Measurements from ENCODE around the gene PRDM16. TPM values are rescaled to one million over a fixed set of nuclear protein-coding genes. Genes with fewer than 3 reads are reported as not detected.

Gene PRDM16
- total and polyA plus RNA-seq, 2 of the 13 experiments (the other 11 are each of a cell fraction or from before 2014, with no cell fraction given), result 0.15 to 0.81 TPM

- TF ChIP-seq, protein P1, sequence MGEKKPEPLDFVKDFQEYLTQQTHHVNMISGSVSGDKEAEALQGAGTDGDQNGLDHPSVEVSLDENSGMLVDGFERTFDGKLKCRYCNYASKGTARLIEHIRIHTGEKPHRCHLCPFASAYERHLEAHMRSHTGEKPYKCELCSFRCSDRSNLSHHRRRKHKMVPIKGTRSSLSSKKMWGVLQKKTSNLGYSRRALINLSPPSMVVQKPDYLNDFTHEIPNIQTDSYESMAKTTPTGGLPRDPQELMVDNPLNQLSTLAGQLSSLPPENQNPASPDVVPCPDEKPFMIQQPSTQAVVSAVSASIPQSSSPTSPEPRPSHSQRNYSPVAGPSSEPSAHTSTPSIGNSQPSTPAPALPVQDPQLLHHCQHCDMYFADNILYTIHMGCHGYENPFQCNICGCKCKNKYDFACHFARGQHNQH (CRISPR knock-in tag; IDR thresholded peaks at IDR 0.05), result no peak
- peak; percentile 32; the same call in 1 of the 2 replicates for TF ChIP-seq HNF4G (IDR thresholded peaks at IDR 0.05; ENCODE audit: borderline replicate concordance, low read depth, low read length)
- TF ChIP-seq HNF4G (CRISPR knock-in tag; IDR thresholded peaks at IDR 0.05; ENCODE audit: borderline replicate concordance, low read depth), result no peak
- TF ChIP-seq HNF4A (CRISPR knock-in tag; IDR thresholded peaks at IDR 0.05), result 0 out of 2 replicates have a peak, but pooled peaks have one; percentile 15
- TF ChIP-seq MTERF4 (CRISPR knock-in tag; IDR thresholded peaks at IDR 0.05), result no peak
- TF ChIP-seq ZNF367 (CRISPR knock-in tag; IDR thresholded peaks at IDR 0.05; ENCODE audit: borderline replicate concordance), result no peak
- no peak for TF ChIP-seq ZNF746 (CRISPR knock-in tag; IDR thresholded peaks at IDR 0.05)
- TF ChIP-seq ZNF383 (CRISPR knock-in tag; IDR thresholded peaks at IDR 0.05; ENCODE audit: borderline replicate concordance), result no peak
- TF ChIP-seq NR2F6 (IDR thresholded peaks at IDR 0.05), result 0 out of 2 replicates have a peak, but pooled peaks have one; percentile 21
- TF ChIP-seq NR2F6 (CRISPR knock-in tag; IDR thresholded peaks at IDR 0.05), result no peak
- TF ChIP-seq, protein P2, sequence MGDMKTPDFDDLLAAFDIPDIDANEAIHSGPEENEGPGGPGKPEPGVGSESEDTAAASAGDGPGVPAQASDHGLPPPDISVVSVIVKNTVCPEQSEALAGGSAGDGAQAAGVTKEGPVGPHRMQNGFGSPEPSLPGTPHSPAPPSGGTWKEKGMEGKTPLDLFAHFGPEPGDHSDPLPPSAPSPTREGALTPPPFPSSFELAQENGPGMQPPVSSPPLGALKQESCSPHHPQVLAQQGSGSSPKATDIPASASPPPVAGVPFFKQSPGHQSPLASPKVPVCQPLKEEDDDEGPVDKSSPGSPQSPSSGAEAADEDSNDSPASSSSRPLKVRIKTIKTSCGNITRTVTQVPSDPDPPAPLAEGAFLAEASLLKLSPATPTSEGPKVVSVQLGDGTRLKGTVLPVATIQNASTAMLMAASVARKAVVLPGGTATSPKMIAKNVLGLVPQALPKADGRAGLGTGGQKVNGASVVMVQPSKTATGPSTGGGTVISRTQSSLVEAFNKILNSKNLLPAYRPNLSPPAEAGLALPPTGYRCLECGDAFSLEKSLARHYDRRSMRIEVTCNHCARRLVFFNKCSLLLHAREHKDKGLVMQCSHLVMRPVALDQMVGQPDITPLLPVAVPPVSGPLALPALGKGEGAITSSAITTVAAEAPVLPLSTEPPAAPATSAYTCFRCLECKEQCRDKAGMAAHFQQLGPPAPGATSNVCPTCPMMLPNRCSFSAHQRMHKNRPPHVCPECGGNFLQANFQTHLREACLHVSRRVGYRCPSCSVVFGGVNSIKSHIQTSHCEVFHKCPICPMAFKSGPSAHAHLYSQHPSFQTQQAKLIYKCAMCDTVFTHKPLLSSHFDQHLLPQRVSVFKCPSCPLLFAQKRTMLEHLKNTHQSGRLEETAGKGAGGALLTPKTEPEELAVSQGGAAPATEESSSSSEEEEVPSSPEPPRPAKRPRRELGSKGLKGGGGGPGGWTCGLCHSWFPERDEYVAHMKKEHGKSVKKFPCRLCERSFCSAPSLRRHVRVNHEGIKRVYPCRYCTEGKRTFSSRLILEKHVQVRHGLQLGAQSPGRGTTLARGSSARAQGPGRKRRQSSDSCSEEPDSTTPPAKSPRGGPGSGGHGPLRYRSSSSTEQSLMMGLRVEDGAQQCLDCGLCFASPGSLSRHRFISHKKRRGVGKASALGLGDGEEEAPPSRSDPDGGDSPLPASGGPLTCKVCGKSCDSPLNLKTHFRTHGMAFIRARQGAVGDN (CRISPR knock-in tag; IDR thresholded peaks at IDR 0.05), result peak; percentile 44
- TF ChIP-seq, protein P3, sequence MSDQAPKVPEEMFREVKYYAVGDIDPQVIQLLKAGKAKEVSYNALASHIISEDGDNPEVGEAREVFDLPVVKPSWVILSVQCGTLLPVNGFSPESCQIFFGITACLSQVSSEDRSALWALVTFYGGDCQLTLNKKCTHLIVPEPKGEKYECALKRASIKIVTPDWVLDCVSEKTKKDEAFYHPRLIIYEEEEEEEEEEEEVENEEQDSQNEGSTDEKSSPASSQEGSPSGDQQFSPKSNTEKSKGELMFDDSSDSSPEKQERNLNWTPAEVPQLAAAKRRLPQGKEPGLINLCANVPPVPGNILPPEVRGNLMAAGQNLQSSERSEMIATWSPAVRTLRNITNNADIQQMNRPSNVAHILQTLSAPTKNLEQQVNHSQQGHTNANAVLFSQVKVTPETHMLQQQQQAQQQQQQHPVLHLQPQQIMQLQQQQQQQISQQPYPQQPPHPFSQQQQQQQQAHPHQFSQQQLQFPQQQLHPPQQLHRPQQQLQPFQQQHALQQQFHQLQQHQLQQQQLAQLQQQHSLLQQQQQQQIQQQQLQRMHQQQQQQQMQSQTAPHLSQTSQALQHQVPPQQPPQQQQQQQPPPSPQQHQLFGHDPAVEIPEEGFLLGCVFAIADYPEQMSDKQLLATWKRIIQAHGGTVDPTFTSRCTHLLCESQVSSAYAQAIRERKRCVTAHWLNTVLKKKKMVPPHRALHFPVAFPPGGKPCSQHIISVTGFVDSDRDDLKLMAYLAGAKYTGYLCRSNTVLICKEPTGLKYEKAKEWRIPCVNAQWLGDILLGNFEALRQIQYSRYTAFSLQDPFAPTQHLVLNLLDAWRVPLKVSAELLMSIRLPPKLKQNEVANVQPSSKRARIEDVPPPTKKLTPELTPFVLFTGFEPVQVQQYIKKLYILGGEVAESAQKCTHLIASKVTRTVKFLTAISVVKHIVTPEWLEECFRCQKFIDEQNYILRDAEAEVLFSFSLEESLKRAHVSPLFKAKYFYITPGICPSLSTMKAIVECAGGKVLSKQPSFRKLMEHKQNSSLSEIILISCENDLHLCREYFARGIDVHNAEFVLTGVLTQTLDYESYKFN (CRISPR knock-in tag; conservative IDR thresholded peaks at IDR 0.05), result peak; percentile 55
- TF ChIP-seq MTA1 (CRISPR knock-in tag; IDR thresholded peaks at IDR 0.05; ENCODE audit: borderline replicate concordance), result peak; percentile 54; the same call in 1 of the 2 replicates
- TF ChIP-seq LCORL (IDR thresholded peaks at IDR 0.05), result no peak
- TF ChIP-seq LCORL (CRISPR knock-in tag; IDR thresholded peaks at IDR 0.05), result peak; percentile 71; the same call in 1 of the 2 replicates
- TF ChIP-seq ZNF496 (CRISPR knock-in tag; IDR thresholded peaks at IDR 0.05; ENCODE audit: insufficient replicate concordance), result no peak
- no peak for TF ChIP-seq ZNF431 (CRISPR knock-in tag; IDR thresholded peaks at IDR 0.05; ENCODE audit: borderline replicate concordance, low read depth)
- 0 out of 2 replicates have a peak, but pooled peaks have one; percentile 42 for TF ChIP-seq ZFX (CRISPR knock-in tag; IDR thresholded peaks at IDR 0.05; ENCODE audit: low read depth)
Measured at GRCh38 chr1:3389093-3389833, 320.3 kb downstream of the PRDM16 start (continued).
